Type B pancreatic cell (in vitro differentiated cells): ENCODE results near the gene EEF1E1. TPM values are rescaled to one million over a fixed set of nuclear protein-coding genes. Genes with fewer than 3 reads are reported as not detected.
A peak's percentile ranks its signal among the peaks of the same experiment; 100 is the strongest.

Experiments
- DNase-seq: peaks from one replicate; pipeline ENCODE4 v3.0.0; 2021; ENCODE audit warnings: mixed read lengths; ENCODE audit not compliant: unreplicated experiment; ENCODE audit errors: extremely low spot score
- H3K27ac Mint-ChIP-seq: 2 replicates; pipeline ENCODE4 v1.8.0; 2021; ENCODE audit warnings: mild to moderate bottlenecking, mixed read lengths
- H3K27me3 Mint-ChIP-seq: 2 replicates; pipeline ENCODE4 v1.8.0; 2021; ENCODE audit warnings: mixed read lengths
- H3K36me3 Mint-ChIP-seq: 2 replicates; pipeline ENCODE4 v1.8.0; 2021; ENCODE audit warnings: mixed read lengths
- H3K4me1 Mint-ChIP-seq: one replicate; pipeline ENCODE4 v1.8.0; 2021; ENCODE audit warnings: mixed read lengths; ENCODE audit not compliant: unreplicated experiment
- H3K4me3 Mint-ChIP-seq: 2 replicates; pipeline ENCODE4 v1.8.0; 2021; ENCODE audit warnings: mild to moderate bottlenecking, mixed read lengths
- H3K9me3 Mint-ChIP-seq: 2 replicates; pipeline ENCODE4 v1.8.0; 2021; ENCODE audit warnings: mixed read lengths
- CTCF ChIP-seq: fragments of 200-600 bp; sonication (generic); conservative IDR thresholded peaks from 2 replicates; pipeline ENCODE4 v1.5.0; 2021; ENCODE audit warnings: antibody characterized with exemption, mild to moderate bottlenecking
- total RNA-seq: library from RNA; stranded (reverse); gene quantifications from 2 replicates; pipeline ENCODE4 v1.2.1, GENCODE V29; 2021; ENCODE audit warnings: low replicate concordance

EEF1E1 gene
- total RNA-seq, 1 donor from 2014 or later = 37.0 TPM

DNA sequence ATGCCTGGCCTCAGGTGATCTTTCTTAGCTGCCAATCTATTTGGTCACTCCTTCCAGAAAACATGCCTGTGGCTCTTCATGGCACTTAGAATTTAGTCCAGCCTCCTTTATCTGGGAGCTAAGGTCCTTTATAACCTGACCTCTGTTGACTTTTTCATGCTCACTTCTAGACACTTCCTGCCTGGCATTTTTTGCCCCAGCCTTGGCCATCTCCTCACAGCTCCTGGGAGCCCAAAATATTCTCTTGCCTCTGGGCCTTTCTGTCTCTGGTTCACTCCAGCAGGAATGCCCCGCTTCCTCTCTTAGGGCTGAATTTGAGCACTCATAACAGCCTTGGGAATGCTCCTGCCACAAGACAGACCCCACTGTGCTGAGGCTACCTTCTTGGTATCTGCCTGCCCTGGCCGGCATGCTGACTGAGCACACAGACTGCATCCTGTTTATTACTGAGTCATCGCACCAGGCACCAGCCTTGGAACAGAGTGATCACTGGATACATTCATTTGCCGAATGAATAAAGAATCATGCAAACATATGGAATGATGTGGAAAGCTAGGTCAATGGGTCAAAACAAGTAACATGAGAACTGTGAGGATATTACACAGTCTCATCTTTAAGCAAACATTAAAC lies 5.8 kb upstream of the EEF1E1 start:
- Mint-ChIP-seq H3K9me3 (no peaks in the 10 kb centered on the region), H3K36me3 (no peaks in the 10 kb centered on the region), H3K27me3 (peaks cover 9% of the 10 kb centered on the region), H3K4me3 (no peak overlapping the region), H3K4me1 (no peaks in the 10 kb centered on the region), H3K27ac (no peak overlapping the region)
- no peak for DNase-seq
- TF ChIP-seq CTCF = no peak

- Mint-ChIP-seq H3K36me3 (peaks cover under 1% of the 10 kb centered on the region), H3K4me1 (peaks cover 7% of the 10 kb centered on the region), H3K27me3 (no peaks in the 10 kb centered on the region), H3K27ac (no peak overlapping the region), H3K9me3 (no peaks in the 10 kb centered on the region), H3K4me3 (no peak overlapping the region)
- TF ChIP-seq CTCF = no peak
- DNase-seq = no peak
Measured at GRCh38 chr6:8105791-8106190, 3.4 kb upstream of the EEF1E1 start.

- Mint-ChIP-seq H3K36me3 (peaks cover 11% of the 10 kb centered on the region), H3K4me1 (peaks cover 17% of the 10 kb centered on the region), H3K27me3 (no peaks in the 10 kb centered on the region), H3K27ac (no peak overlapping the region), H3K4me3 (no peak overlapping the region), H3K9me3 (no peaks in the 10 kb centered on the region)
- no peak for TF ChIP-seq CTCF
- DNase-seq = no peak
Measured at GRCh38 chr6:8103726-8104125, 1.4 kb upstream of the EEF1E1 start.

DNA sequence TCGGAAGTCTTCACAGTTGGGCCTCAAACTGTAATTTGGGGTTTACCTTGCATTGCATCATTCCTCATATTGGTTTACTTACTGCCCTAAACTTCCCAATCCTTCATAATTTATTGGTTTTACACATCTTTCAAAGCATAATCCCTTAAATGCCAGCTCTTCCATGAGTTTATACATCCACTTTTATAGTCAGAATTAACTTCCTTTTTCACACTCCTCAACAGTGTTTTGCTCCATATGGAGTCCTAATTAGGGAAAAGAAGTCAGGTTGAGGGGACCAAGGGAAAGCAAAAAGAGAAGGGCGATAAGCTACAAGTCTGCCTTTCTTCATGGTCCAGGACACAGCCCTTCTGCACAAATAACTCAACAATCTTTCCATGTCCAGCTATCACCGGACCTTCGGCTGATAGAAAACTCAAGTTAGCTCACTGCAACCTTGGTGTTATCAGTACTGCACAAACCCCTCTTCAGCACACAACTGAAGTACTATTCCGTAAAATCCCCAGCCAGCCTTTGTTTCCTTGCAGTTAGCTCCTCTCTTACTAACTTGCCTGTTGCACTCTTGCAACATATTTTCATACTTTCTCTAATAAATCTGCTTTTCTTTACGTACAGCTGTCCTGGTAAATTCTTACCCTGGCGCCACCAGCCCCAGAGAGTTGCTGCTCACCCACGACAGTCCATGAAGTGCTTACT lies 2.0 kb downstream of the EEF1E1 start:
- Mint-ChIP-seq H3K4me1 (peaks cover 17% of the 10 kb centered on the region), H3K4me3 (peak overlapping the region; percentile 55), H3K27me3 (no peaks in the 10 kb centered on the region), H3K36me3 (peaks cover 22% of the 10 kb centered on the region), H3K9me3 (no peaks in the 10 kb centered on the region), H3K27ac (no peak overlapping the region)
- DNase-seq = no peak
- TF ChIP-seq CTCF = no peak

- H3K27me3 Mint-ChIP-seq = no peaks in the 10 kb centered on the region
- H3K9me3 Mint-ChIP-seq = peaks cover 13% of the 10 kb centered on the region
- TF ChIP-seq CTCF = no peak
- peaks cover 62% of the 10 kb centered on the region for H3K36me3 Mint-ChIP-seq
- DNase-seq = no peak
- no peak overlapping the region for H3K27ac Mint-ChIP-seq
- H3K4me1 Mint-ChIP-seq = no peaks in the 10 kb centered on the region
- H3K4me3 Mint-ChIP-seq = no peak overlapping the region
Measured at GRCh38 chr6:8090650-8091049, 11.7 kb downstream of the EEF1E1 start.
